HG02973 (cell line): Measurements from ENCODE around the gene GPR26.

Experiments
- ATAC-seq: cut with Tn5 transposase; IDR thresholded peaks from one replicate; pipeline ENCODE4 v1.9.1; 2021; ENCODE audit warnings: moderate library complexity; ENCODE audit not compliant: unreplicated experiment

The GPR26 gene, protein sequence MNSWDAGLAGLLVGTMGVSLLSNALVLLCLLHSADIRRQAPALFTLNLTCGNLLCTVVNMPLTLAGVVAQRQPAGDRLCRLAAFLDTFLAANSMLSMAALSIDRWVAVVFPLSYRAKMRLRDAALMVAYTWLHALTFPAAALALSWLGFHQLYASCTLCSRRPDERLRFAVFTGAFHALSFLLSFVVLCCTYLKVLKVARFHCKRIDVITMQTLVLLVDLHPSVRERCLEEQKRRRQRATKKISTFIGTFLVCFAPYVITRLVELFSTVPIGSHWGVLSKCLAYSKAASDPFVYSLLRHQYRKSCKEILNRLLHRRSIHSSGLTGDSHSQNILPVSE

DNA sequence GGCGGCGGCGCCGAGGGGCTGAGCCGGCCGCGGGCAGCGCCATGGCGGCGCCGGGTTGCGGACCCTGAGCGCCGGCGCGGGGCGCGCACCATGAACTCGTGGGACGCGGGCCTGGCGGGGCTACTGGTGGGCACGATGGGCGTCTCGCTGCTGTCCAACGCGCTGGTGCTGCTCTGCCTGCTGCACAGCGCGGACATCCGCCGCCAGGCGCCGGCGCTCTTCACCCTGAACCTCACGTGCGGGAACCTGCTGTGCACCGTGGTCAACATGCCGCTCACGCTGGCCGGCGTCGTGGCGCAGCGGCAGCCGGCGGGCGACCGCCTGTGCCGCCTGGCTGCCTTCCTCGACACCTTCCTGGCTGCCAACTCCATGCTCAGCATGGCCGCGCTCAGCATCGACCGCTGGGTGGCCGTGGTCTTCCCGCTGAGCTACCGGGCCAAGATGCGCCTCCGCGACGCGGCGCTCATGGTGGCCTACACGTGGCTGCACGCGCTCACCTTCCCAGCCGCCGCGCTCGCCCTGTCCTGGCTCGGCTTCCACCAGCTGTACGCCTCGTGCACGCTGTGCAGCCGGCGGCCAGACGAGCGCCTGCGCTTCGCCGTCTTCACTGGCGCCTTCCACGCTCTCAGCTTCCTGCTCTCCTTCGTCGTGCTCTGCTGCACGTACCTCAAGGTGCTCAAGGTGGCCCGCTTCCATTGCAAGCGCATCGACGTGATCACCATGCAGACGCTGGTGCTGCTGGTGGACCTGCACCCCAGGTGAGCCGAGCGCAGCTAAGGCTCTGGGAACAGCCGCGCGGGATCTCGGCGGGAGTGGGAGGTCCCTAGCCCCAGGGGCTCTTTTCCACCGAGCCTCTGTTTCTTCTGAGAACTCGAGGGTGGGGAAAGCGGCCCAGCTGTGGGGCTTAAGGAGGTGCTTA is at the start of gene GPR26:
Gene GPR26, plus strand, starts transcription at position 38 of the 919 bp plus-strand sequence. Its CDS starts 53 bp downstream, at position 91.
- ATAC-seq, result no peak

GRCh38 chr10:123618224-123618623 is 47.9 kb upstream of the GPR26 start:
- no peak for ATAC-seq

GRCh38 chr10:123619067-123619855 is 46.9 kb upstream of the GPR26 start:
- ATAC-seq, result no peak

DNA sequence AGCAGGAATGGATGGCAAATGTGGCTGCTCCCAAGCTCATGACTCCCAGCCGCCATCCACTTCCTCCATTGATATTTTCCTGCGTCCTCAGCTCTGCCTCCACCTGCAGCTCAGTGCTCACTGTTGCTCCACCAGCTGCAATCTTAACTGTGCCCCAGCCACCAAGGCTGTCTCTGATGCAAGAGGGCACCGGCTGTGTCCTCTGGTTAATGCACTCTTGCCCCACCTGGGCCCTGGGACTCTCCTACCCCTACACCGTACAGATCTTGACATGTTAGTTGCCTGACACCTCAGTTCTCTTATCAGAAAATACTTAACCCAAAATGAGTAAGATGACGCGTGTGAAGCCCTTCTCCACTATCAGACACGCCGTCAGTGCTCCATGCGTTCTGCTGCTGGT is 45.5 kb upstream of the GPR26 start:
- no peak for ATAC-seq

GRCh38 chr10:123621492-123621891 is 44.7 kb upstream of the GPR26 start:
- no peak for ATAC-seq

GRCh38 chr10:123621916-123622315 is 44.2 kb upstream of the GPR26 start:
- ATAC-seq, result no peak

- ATAC-seq, result no peak
Observed at GRCh38 chr10:123622381-123622780, 43.8 kb upstream of the GPR26 start.

GRCh38 chr10:123624086-123624485 is 42.1 kb upstream of the GPR26 start:
- no peak for ATAC-seq

- ATAC-seq, result no peak
Observed at GRCh38 chr10:123633106-123633505, 33.0 kb upstream of the GPR26 start.

GRCh38 chr10:123633636-123634035 is 32.5 kb upstream of the GPR26 start:
- no peak for ATAC-seq

DNA sequence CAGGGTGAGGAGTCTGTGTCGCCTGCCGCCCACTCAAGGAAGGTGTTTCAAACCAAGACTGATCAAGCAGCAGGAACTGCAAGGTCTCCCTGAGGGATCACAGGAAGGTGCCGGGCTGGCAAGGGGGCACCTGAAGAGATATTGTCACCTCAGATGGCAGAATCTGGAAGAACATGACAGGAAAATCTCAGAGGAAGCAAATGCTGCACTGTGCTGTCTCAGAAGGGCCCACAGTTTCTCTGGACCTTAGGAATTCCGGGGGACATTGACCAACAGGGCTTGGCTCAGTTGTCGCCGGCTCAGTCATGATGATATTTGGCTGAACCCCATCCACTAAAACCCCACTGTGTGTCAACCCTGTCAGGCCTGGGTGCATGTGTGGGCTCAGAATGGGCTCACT is 31.9 kb upstream of the GPR26 start:
- ATAC-seq, result no peak

DNA sequence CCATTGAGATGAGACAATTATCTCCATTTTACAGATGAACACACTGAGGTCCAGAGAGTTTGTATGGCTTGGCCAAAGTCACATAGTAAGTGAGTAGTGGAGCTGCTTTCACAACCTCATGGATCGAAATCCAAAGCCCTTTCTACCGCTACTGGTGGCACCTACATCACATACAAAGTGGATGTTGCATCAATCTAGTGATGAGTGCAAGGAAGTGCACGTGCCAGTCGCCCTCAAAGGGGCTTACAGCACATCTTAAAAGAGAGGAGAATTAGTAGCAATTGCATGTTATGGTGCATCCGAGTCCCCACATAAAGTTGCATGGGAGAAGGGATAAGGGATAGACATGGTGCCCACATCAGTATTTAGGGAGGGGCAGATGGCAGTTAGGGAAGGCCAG is 31.0 kb upstream of the GPR26 start:
- ATAC-seq, result no peak

- no peak for ATAC-seq
Observed at GRCh38 chr10:123635745-123636144, 30.4 kb upstream of the GPR26 start.

DNA sequence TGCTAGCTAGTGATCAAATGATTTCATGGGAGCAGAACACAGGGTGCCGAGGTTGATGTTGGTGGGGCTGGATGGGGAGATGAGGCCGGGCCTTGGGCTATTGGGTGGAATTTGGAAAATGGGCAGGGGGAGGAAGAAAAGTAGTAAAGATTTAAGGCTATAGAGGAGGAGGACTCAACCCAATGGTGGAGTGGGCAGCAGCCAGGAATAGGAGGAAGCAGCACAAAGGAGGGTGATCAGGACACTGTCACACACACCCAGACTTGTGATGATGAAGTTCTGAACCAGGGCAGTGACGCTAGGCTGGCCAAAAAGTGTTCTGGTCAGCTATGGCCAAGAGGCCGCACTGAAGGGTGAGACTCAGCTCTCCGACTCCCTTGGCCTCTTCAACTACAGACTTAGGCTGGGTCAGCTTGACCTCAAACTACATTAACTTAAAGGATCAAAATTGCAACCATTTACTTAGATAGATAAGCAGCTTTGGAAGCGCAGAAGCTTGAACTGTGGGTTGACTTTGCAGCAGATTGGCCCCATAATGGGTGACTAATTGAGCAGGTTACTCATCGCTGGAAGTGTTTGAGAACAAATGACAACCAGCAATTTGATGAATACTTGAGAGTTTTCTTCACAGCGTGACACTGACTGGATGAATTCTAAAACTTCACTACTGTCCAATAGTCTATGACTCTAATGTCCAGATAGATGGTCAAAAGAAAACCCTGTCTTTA is 29.4 kb upstream of the GPR26 start:
- no peak for ATAC-seq

- ATAC-seq, result no peak
Observed at GRCh38 chr10:123637326-123637880, 28.8 kb upstream of the GPR26 start.

DNA sequence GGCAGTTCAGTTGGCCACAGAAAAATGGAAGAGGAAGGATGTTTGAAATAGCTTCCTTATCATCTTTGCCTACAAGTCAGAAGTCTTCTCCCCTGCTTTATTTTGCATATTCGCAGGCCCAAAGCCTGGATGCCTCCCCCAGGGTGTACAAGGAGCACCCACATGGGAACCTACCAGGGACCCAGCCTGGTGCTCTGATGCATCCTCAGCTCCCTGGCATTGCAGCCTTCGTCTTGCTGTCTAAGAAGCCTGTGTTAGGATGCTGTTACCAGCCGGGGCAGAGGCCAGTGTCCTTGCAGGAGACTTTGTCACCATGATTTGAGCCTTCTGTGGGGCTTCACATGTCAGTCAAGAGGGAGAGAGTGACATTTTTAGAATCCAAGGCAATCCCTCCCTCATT is 27.0 kb upstream of the GPR26 start:
- ATAC-seq, result no peak

GRCh38 chr10:123640016-123640535 is 26.1 kb upstream of the GPR26 start:
- ATAC-seq, result no peak

GRCh38 chr10:123642293-123642692 is 23.9 kb upstream of the GPR26 start:
- no peak for ATAC-seq

DNA sequence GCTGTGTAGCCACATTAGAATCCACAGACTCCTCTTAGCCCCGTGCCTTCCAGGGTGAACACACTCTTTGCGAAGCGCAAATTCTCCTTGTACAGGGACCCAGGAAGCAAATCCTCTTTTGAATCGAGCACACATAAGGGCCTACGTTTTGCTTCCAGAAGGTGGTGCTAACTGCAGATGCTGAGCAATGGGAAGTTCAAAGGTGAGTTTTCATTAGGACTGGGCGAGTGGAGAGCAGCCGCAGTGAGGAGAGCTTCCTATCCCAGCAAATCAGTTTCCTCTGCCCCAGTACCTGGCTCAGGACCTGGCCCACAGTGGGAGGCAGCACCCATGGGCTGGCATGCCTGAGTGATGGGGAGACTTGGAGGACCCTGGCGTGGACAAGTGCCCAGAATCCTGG is 23.5 kb upstream of the GPR26 start:
- no peak for ATAC-seq

GRCh38 chr10:123643315-123643714 is 22.8 kb upstream of the GPR26 start:
- ATAC-seq, result no peak
